Pons (tissue), 1 donor: ENCODE data around the gene SGO1.
A peak's percentile ranks its signal among the peaks of the same experiment; 100 is the strongest.

Source experiments
- DNase-seq: peaks from one replicate; pipeline ENCODE4 v3.0.0-alpha.2; 2016; ENCODE audit warnings: low spot score

Gene SGO1

GRCh38 chr3:20154928-20155327 is 31.1 kb downstream of the SGO1 start:
- no peak for DNase-seq

- no peak for DNase-seq
Observed at GRCh38 chr3:20154078-20154477, 31.9 kb downstream of the SGO1 start.

GRCh38 chr3:20148466-20148865 is 37.5 kb downstream of the SGO1 start:
- no peak for DNase-seq

GRCh38 chr3:20147361-20147760 is 38.6 kb downstream of the SGO1 start:
- DNase-seq, result no peak

- DNase-seq, result no peak
Observed at GRCh38 chr3:20146301-20146700, 39.7 kb downstream of the SGO1 start.

GRCh38 chr3:20145874-20146273 is 40.1 kb downstream of the SGO1 start:
- no peak for DNase-seq

- no peak for DNase-seq
Observed at GRCh38 chr3:20143519-20143918, 42.5 kb downstream of the SGO1 start.

GRCh38 chr3:20142517-20142916 is 43.5 kb downstream of the SGO1 start:
- no peak for DNase-seq

GRCh38 chr3:20141851-20142250 is 44.2 kb downstream of the SGO1 start:
- peak; percentile 93 for DNase-seq

- peak; percentile 64 for DNase-seq
Observed at GRCh38 chr3:20141316-20141715, 44.7 kb downstream of the SGO1 start.

GRCh38 chr3:20140881-20141280 is 45.1 kb downstream of the SGO1 start:
- no peak for DNase-seq

- no peak for DNase-seq
Observed at GRCh38 chr3:20137647-20138046, 48.4 kb downstream of the SGO1 start.

- no peak for DNase-seq
Observed at GRCh38 chr3:20136231-20136630, 49.8 kb downstream of the SGO1 start.

GRCh38 chr3:20130106-20130505 is 55.9 kb downstream of the SGO1 start:
- peak; percentile 36 for DNase-seq

GRCh38 chr3:20128358-20128757 is 57.6 kb downstream of the SGO1 start:
- no peak for DNase-seq

GRCh38 chr3:20125897-20126296 is 60.1 kb downstream of the SGO1 start:
- peak; percentile 80 for DNase-seq

GRCh38 chr3:20125289-20125688 is 60.7 kb downstream of the SGO1 start:
- no peak for DNase-seq

- no peak for DNase-seq
Observed at GRCh38 chr3:20123131-20123652, 62.8 kb downstream of the SGO1 start.

- no peak for DNase-seq
Observed at GRCh38 chr3:20121088-20121487, 64.9 kb downstream of the SGO1 start.
